ENCODE data around the gene SEMA3B.
A peak's percentile ranks its signal among the peaks of the same experiment; 100 is the strongest.
"Not testable (repeated sequence)": the region's sequence is repeated elsewhere in the genome, so short reads cannot be mapped to it uniquely, and the experiment has no call there.

The SEMA3B gene

GRCh38 chr3:50237754-50238548 is 31.0 kb upstream of the SEMA3B start:
- peak; percentile 74 for DNase-seq (ENCODE audit: low read depth in 2 of 2)

- no peak for DNase-seq (ENCODE audit: low read depth in 2 of 2)
Measured at GRCh38 chr3:50238549-50239026, 30.4 kb upstream of the SEMA3B start.

- DNase-seq (ENCODE audit: low read depth in 2 of 2), result no peak
Measured at GRCh38 chr3:50239649-50240048, 29.3 kb upstream of the SEMA3B start.

GRCh38 chr3:50241163-50241562 is 27.8 kb upstream of the SEMA3B start:
- DNase-seq (ENCODE audit: low read depth in 2 of 2), result no peak

GRCh38 chr3:50241713-50242380 is 27.1 kb upstream of the SEMA3B start:
- DNase-seq (ENCODE audit: low read depth in 2 of 2), result no peak

- DNase-seq (ENCODE audit: low read depth in 2 of 2), result no peak
Measured at GRCh38 chr3:50242381-50242770, 26.6 kb upstream of the SEMA3B start.

GRCh38 chr3:50242851-50243542 is 25.9 kb upstream of the SEMA3B start:
- DNase-seq (ENCODE audit: low read depth in 2 of 2), result no peak

GRCh38 chr3:50243543-50243895 is 25.4 kb upstream of the SEMA3B start:
- no peak for DNase-seq (ENCODE audit: low read depth in 2 of 2)

GRCh38 chr3:50244813-50245212 is 24.1 kb upstream of the SEMA3B start:
- DNase-seq (ENCODE audit: low read depth in 2 of 2), result not testable (repeated sequence)

- DNase-seq (ENCODE audit: low read depth in 2 of 2), result no peak
Measured at GRCh38 chr3:50245251-50245745, 23.6 kb upstream of the SEMA3B start.

- DNase-seq (ENCODE audit: low read depth in 2 of 2), result peak; percentile 79 to 85
Measured at GRCh38 chr3:50245831-50246516, 23.0 kb upstream of the SEMA3B start.

GRCh38 chr3:50246517-50246954 is 22.4 kb upstream of the SEMA3B start:
- peak; percentile 66 to 83 for DNase-seq (ENCODE audit: low read depth in 2 of 2)

- DNase-seq (ENCODE audit: low read depth in 2 of 2), result no peak
Measured at GRCh38 chr3:50248387-50248786, 20.6 kb upstream of the SEMA3B start.

- no peak for DNase-seq (ENCODE audit: low read depth in 2 of 2)
Measured at GRCh38 chr3:50249457-50249856, 19.5 kb upstream of the SEMA3B start.

GRCh38 chr3:50250514-50250913 is 18.4 kb upstream of the SEMA3B start:
- no peak for DNase-seq (ENCODE audit: low read depth in 2 of 2)

GRCh38 chr3:50251220-50251619 is 17.7 kb upstream of the SEMA3B start:
- DNase-seq (ENCODE audit: low read depth in 2 of 2), result no peak

- DNase-seq (ENCODE audit: low read depth in 2 of 2), result no peak
Measured at GRCh38 chr3:50254577-50255250, 14.2 kb upstream of the SEMA3B start.

- no peak for DNase-seq (ENCODE audit: low read depth in 2 of 2)
Measured at GRCh38 chr3:50255251-50255615, 13.7 kb upstream of the SEMA3B start.

GRCh38 chr3:50256978-50257890 is 11.7 kb upstream of the SEMA3B start:
- no peak for DNase-seq (ENCODE audit: low read depth in 2 of 2)

GRCh38 chr3:50258029-50258680 is 10.8 kb upstream of the SEMA3B start:
- no peak for DNase-seq (ENCODE audit: low read depth in 2 of 2)
